HCT116 (cell line): ENCODE results near the gene TACC2. TPM values are rescaled to one million over a fixed set of nuclear protein-coding genes. Genes with fewer than 3 reads are reported as not detected.

ENCODE experiments used
- ATAC-seq: fragments of 200-7000 bp; cut with Tn5 transposase; 2 replicates; pipeline ENCODE4 v1.9.1; 2020; ENCODE audit warnings: mild to moderate bottlenecking, moderate library complexity
- BruUV-seq: library from RNA; stranded (reverse); fragments of 400-500 nt; replicated peaks from 2 replicates; lab custom pipeline; 2021; lab: Mats Ljungman, UMichigan
- CTCF ChIA-PET: fragments of 300-600 bp; sonication (Branson Sonifier 250); formaldehyde crosslinking; loops from one replicate; lab custom pipeline; 2021; ENCODE audit warnings: antibody characterized with exemption; lab: Charles Lee
- POLR2A ChIA-PET: fragments of 300-600, 350-600 bp; sonication (Branson Sonifier 250); formaldehyde crosslinking; loops from one replicate; lab custom pipeline; 2021; ENCODE audit warnings: antibody characterized with exemption; lab: Charles Lee
- RAD21 ChIA-PET, 2 experiments: fragments of 300-600 bp; sonication (Branson Sonifier 250); formaldehyde crosslinking; loops; one replicate each; lab custom pipeline; 2023; ENCODE audit warnings: low total read pairs in 2 of 2; ENCODE audit not compliant: uncharacterized antibody in 2 of 2, unreplicated experiment in 2 of 2, low non-redundant PET in 1 of 2; lab: Charles Lee
- DNase-seq: peaks from one replicate; pipeline ENCODE4 v3.0.0-alpha.2; 2010; ENCODE audit warnings: low read depth, low spot score
- H2AFZ ChIP-seq: fragments of 200-600 bp; shearing (Covaris generic), sonication (generic); 2 replicates; pipeline ENCODE4 v1.6.1; 2017; ENCODE audit warnings: low read depth, mixed run types, mixed read lengths, antibody characterized with exemption, low read length; ENCODE audit not compliant: poor library complexity, severe bottlenecking
- H3K27ac ChIP-seq: 2 replicates; pipeline ENCODE4 v1.5.1; 2012; ENCODE audit warnings: low read depth, low read length
- H3K27me3 ChIP-seq: fragments of 200-600 bp; sonication (generic); 2 replicates; pipeline ENCODE4 v1.6.1; 2016; ENCODE audit warnings: mixed run types, low read length, mixed read lengths; ENCODE audit not compliant: insufficient read depth
- H3K36me3 ChIP-seq, 2 experiments: fragments of 200-500 bp in 1 of 2; fragments of 200-600 bp in 1 of 2; sonication (Bioruptor generic) in 1 of 2; sonication (generic) in 1 of 2; 2 replicates each; pipeline versions ENCODE4 v1.5.1 to v1.6.1; 2014 to 2016; ENCODE audit warnings: low read length in 2 of 2, inconsistent platforms in 1 of 2, mixed read lengths in 1 of 2, mixed run types in 1 of 2; ENCODE audit not compliant: insufficient read depth in 2 of 2, control insufficient read depth in 1 of 2
- H3K4me1 ChIP-seq, 2 experiments: fragments of 200-600 bp in 1 of 2; sonication (generic) in 1 of 2; 2 replicates each; pipeline versions ENCODE4 v1.5.1 to v1.6.1; 2012 to 2017; ENCODE audit warnings: low read length in 2 of 2, inconsistent platforms in 1 of 2, mild to moderate bottlenecking in 1 of 2, mixed read lengths in 1 of 2, mixed run types in 1 of 2, moderate library complexity in 1 of 2; ENCODE audit not compliant: insufficient read depth in 2 of 2, control insufficient read depth in 1 of 2
- H3K4me2 ChIP-seq: fragments of 200-600 bp; sonication (generic); 2 replicates; pipeline ENCODE4 v1.6.1; 2017; ENCODE audit warnings: mixed run types, low read length, mixed read lengths
- H3K4me3 ChIP-seq, 2 experiments: fragments of 200-600 bp in 1 of 2; sonication (generic) in 1 of 2; replicated peaks in 1 of 2; 2 replicates each; pipeline ENCODE4 v1.5.1; 2011 to 2016; ENCODE audit warnings: low read length in 2 of 2, control low read depth in 1 of 2, low read depth in 1 of 2, mild to moderate bottlenecking in 1 of 2, mixed read lengths in 1 of 2, mixed run types in 1 of 2
- H3K79me2 ChIP-seq: fragments of 200-600 bp; sonication (generic); 2 replicates; pipeline ENCODE4 v1.6.1; 2017; ENCODE audit warnings: mild to moderate bottlenecking, mixed run types, low read length, moderate library complexity, mixed read lengths; ENCODE audit not compliant: insufficient read depth
- H3K9ac ChIP-seq: fragments of 200-600 bp; sonication (generic); 2 replicates; pipeline ENCODE4 v1.6.1; 2016; ENCODE audit warnings: low read length, mixed read lengths
- H3K9me2 ChIP-seq: fragments of 200-600 bp; sonication (generic), shearing (Covaris generic); 2 replicates; pipeline ENCODE4 v1.6.1; 2017; ENCODE audit warnings: mixed run types, mild to moderate bottlenecking, moderate library complexity; ENCODE audit not compliant: insufficient read depth
- H3K9me3 ChIP-seq, 2 experiments: fragments of 200-500 bp in 1 of 2; fragments of 200-600 bp in 1 of 2; sonication (Bioruptor generic) in 1 of 2; sonication (generic) in 1 of 2; 2 replicates each; pipeline ENCODE4 v1.6.1; 2014 to 2017; ENCODE audit warnings: low read length in 2 of 2, mixed read lengths in 2 of 2, inconsistent platforms in 1 of 2, low read depth in 1 of 2, mild to moderate bottlenecking in 1 of 2, mixed run types in 1 of 2, moderate library complexity in 1 of 2; ENCODE audit not compliant: control insufficient read depth in 1 of 2, insufficient read depth in 1 of 2
- H4K20me1 ChIP-seq: fragments of 200-600 bp; sonication (generic), shearing (Covaris generic); 2 replicates; pipeline ENCODE4 v1.6.1; 2017; ENCODE audit warnings: mixed run types, mild to moderate bottlenecking, moderate library complexity; ENCODE audit not compliant: insufficient read depth
- ATF3 ChIP-seq: IDR thresholded peaks from 2 replicates; pipeline ENCODE4 v1.6.1; 2012
- CBX3 ChIP-seq: IDR thresholded peaks from 2 replicates; pipeline ENCODE4 v1.6.1; 2012; ENCODE audit warnings: low read depth
- ELF1 ChIP-seq: IDR thresholded peaks from 2 replicates; pipeline ENCODE4 v1.6.1; 2012; ENCODE audit warnings: low read depth, borderline replicate concordance
- EZH2 ChIP-seq: fragments of 200-600 bp; sonication (generic); IDR thresholded peaks from 2 replicates; pipeline ENCODE4 v1.6.1; 2017; ENCODE audit warnings: antibody characterized with exemption, mixed run types
- EZH2phosphoT487 ChIP-seq: fragments of 200-600 bp; IDR thresholded peaks from 2 replicates; pipeline ENCODE4 v1.6.1; 2018; ENCODE audit warnings: antibody characterized with exemption, borderline replicate concordance
- JUND ChIP-seq: IDR thresholded peaks from 2 replicates; pipeline ENCODE4 v1.6.1; 2012
- POLR2A ChIP-seq: IDR thresholded peaks from 2 replicates; pipeline ENCODE4 v1.7.0; 2011; ENCODE audit warnings: borderline replicate concordance; ENCODE audit not compliant: insufficient read depth, insufficient read length; ENCODE audit errors: extremely low read depth
- RAD21 ChIP-seq: IDR thresholded peaks from 2 replicates; pipeline ENCODE4 v1.6.1; 2012; ENCODE audit warnings: low read depth, mild to moderate bottlenecking
- REST ChIP-seq: IDR thresholded peaks from 2 replicates; pipeline ENCODE4 v1.6.1; 2012; ENCODE audit warnings: low read depth
- SIN3A ChIP-seq: IDR thresholded peaks from 2 replicates; pipeline ENCODE4 v1.6.1; 2012; ENCODE audit warnings: low read depth
- SRF ChIP-seq: IDR thresholded peaks from 2 replicates; pipeline ENCODE4 v1.6.1; 2012; ENCODE audit warnings: low read depth
- TCF7L2 ChIP-seq: IDR thresholded peaks from 2 replicates; pipeline ENCODE4 v1.7.0; 2011; ENCODE audit warnings: borderline replicate concordance, inconsistent platforms; ENCODE audit not compliant: insufficient read depth, insufficient read length; ENCODE audit errors: extremely low read depth
- YY1 ChIP-seq: IDR thresholded peaks from 2 replicates; pipeline ENCODE4 v1.6.1; 2011; ENCODE audit warnings: low read length, low read depth, moderate library complexity, mild to moderate bottlenecking; ENCODE audit not compliant: insufficient replicate concordance; ENCODE audit errors: extremely low read depth
- ZFX ChIP-seq: fragments of 450-650 bp; IDR thresholded peaks from 2 replicates; pipeline ENCODE4 v1.6.1; 2017
- intact Hi-C: fragments of 100-400 bp; cut with micrococcal nuclease; formaldehyde crosslinking; loops from 2 replicates; pipeline ENCODE4 v1.10.0; 2022
- total RNA-seq: library from RNA; stranded (reverse); gene quantifications from one replicate; pipeline ENCODE4 v1.2.1, GENCODE V29; 2021; ENCODE audit not compliant: unreplicated experiment
- TF ChIP-seq, protein P1 (sequence below): IDR thresholded peaks from 2 replicates; pipeline ENCODE4 v1.6.1; 2012

The TACC2 gene
- total RNA-seq, 1 experiment from 2014 or later: 38.6 TPM

GRCh38 chr10:122132331-122132755 is 143.4 kb downstream of the TACC2 start:
- Histone ChIP-seq H3K4me2 (no peak overlapping the region), H3K79me2 (peaks cover 16% of the 10 kb centered on the region), H3K9me2 (no peaks in the 10 kb centered on the region), H4K20me1 (no peaks in the 10 kb centered on the region), H3K4me1 (peaks cover 25% of the 10 kb centered on the region in 2 experiments), H2AFZ (no peak overlapping the region), H3K9me3 (no peaks in the 10 kb centered on the region), H3K36me3 (no peaks in the 10 kb centered on the region), H3K27me3 (no peaks in the 10 kb centered on the region), H3K9ac (no peak overlapping the region), H3K4me3 (no peak overlapping the region), H3K27ac (no peak overlapping the region)
- DNase-seq (no peak), ATAC-seq (no peak)
- intact Hi-C loops: no loop called here
- POLR2A ChIA-PET: interaction anchor here (1.3 kb wide), 1 partner anchor 8 kb away, joined by 5 read pairs; no protein-coding TSS in a partner anchor
- RAD21 ChIA-PET: no interaction called here
- TF ChIP-seq CBX3: no peak
- no peak for TF ChIP-seq SIN3A
- no peak for TF ChIP-seq JUND
- no peak for TF ChIP-seq EZH2
- TF ChIP-seq, protein P1, sequence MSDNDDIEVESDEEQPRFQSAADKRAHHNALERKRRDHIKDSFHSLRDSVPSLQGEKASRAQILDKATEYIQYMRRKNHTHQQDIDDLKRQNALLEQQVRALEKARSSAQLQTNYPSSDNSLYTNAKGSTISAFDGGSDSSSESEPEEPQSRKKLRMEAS: no peak
- TF ChIP-seq EZH2phosphoT487: no peak
- no peak for TF ChIP-seq SRF
- TF ChIP-seq ELF1: no peak
- TF ChIP-seq TCF7L2: no peak
- TF ChIP-seq ATF3: no peak
- CTCF ChIA-PET: interaction anchor here (1.3 kb wide), 1 partner anchor 9 kb away, joined by 5 read pairs; no protein-coding TSS in a partner anchor
- BruUV-seq: no TSS peak

GRCh38 chr10:122132882-122133565 is 144.1 kb downstream of the TACC2 start:
- peaks cover 18% of the 10 kb centered on the region in 2 experiments for H3K4me1 ChIP-seq
- H3K79me2 ChIP-seq: peaks cover 13% of the 10 kb centered on the region
- no peak overlapping the region for H3K4me3 ChIP-seq
- ChIA-PET RAD21 (no interaction called here), POLR2A (interaction anchor here (1.3 kb wide), 1 partner anchor 7 kb away, joined by 5 read pairs; no protein-coding TSS in a partner anchor), CTCF (interaction anchor here (1.3 kb wide), 1 partner anchor 9 kb away, joined by 5 read pairs; no protein-coding TSS in a partner anchor)
- no peak overlapping the region for H3K4me2 ChIP-seq
- no peak overlapping the region for H3K9ac ChIP-seq
- intact Hi-C loops: no loop called here
- no peaks in the 10 kb centered on the region for H3K9me2 ChIP-seq
- no peaks in the 10 kb centered on the region for H3K27me3 ChIP-seq
- H3K36me3 ChIP-seq: no peaks in the 10 kb centered on the region
- BruUV-seq: no TSS peak
- H3K9me3 ChIP-seq: no peaks in the 10 kb centered on the region
- no peak overlapping the region for H2AFZ ChIP-seq
- no peaks in the 10 kb centered on the region for H4K20me1 ChIP-seq
- no peak for ATAC-seq
- DNase-seq: no peak
- H3K27ac ChIP-seq: no peak overlapping the region
- TF ChIP-seq ZFX (no peak), ELF1 (no peak), REST (no peak), YY1 (no peak), RAD21 (no peak), SIN3A (no peak), POLR2A (no peak), CBX3 (no peak), SRF (no peak)
- TF ChIP-seq, protein P1: no peak
